ENCODE data around the gene COL6A3.

Gene COL6A3

GRCh38 chr2:237283131-237283928 is 130.6 kb downstream of the COL6A3 start:
- no peak for DNase-seq

- DNase-seq: no peak
Measured at GRCh38 chr2:237282568-237283128, 131.3 kb downstream of the COL6A3 start.

DNA sequence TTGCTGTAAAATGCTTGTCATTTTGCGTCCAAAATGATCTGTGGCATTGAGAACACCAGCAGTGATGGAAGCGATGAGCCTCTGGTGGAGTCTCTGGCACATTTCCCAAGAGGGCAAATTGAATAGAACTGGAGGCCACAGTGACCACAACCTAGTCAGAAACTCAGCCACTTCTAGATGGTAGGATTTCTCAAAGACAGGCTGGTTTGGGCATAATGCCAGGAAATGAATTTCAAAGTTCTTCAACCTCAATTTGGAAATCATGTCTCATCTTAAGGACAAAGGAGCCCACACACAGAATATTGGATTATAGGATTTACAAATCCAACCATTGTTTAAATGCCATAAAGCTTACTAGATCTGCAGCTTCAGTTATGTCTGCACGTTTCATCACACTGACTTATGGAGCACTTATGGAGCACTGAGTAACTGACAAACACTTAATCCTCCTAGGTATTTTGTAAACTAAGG is 132.1 kb downstream of the COL6A3 start:
- DNase-seq: no peak

DNA sequence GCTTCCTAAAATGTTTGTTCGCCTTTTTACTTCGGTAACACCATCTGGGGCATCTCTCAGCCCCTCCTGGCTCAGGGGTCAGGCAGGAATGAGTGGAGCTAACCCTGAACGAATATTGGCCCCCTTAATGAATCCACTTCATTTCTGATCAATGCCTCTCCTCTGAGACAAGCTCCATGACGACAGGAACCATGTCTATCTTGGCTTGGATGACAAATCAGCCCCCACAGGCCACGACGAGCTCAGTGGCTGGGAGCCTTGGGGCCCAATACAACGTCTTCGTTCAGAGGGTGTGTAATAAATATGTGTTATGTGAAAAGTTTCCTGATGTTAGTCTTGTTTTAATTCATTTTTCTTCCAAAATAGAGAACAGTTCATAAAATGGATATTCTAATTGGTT is 133.0 kb downstream of the COL6A3 start:
- no peak for DNase-seq

- peak; percentile 39 for DNase-seq
Measured at GRCh38 chr2:237280229-237280628, 133.7 kb downstream of the COL6A3 start.

GRCh38 chr2:237279012-237279768 is 134.8 kb downstream of the COL6A3 start:
- no peak for DNase-seq

DNA sequence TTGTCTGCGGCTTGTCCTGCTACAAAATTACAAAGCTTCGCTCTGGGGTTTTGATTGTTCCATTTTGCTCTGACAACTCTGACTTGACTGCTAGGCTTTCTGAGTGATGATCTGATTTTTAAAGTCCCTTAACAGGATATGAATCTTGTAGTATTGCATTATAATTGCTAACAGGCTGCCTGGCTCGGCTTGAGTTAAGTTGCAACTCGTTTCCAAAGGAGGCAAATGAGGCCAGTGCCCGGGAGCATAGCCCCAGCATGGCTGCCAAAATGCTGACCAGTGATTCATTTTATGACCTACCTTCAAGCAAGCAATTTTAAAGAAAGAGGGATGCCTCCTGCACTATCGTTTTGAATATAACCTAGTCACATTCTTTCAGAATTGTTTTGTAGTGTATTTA is 135.4 kb downstream of the COL6A3 start:
- no peak for DNase-seq

DNA sequence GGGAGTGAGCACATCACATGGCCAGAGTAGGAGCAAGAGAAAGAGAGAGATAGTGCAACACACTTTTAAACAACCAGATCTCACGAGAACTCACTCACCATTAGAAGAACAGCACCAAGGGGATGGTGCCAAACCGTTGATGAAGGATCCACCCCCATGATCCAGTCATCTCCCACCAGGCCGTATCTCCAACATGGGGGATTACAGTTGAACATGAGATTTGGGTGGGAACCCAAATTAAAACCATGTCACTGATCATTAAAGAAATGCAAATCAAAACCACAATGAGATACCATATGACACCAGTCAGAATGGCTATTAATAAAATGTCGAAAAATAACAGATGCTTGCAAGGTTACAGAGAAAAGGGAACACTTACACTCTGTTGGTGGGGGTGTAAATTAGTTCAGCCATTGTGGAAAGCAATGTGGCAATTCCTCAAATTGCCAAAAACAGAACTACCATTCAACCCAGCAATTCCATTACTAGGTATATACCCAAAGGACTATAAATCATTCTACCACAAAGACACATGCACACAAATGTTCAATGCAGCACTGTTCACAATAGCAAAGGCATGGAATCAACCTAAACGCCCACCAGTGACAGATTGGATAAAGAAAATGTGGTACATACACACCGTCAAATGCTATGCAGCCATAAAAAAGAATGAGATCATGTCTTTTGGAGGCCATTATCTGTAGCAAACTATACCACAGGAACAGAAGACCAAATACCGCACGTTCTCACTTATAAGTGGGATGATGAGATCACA is 137.1 kb downstream of the COL6A3 start:
- no peak for DNase-seq

All from GOT3 (cell line).